ENCODE results near the gene MEMO1.
"Not testable (repeated sequence)": the region's sequence is repeated elsewhere in the genome, so short reads cannot be mapped to it uniquely, and the experiment has no call there.

- not testable (repeated sequence) for TF ChIP-seq CTCF, POLR2A (IDR thresholded peaks at IDR 0.05)
These were observed 103.3 kb downstream of the MEMO1 start for GRCh38 chr2:31907491-31907890.
